GM20000 (cell line): ENCODE data around the gene KRTAP1-5.
"Not testable (repeated sequence)": the region's sequence is repeated elsewhere in the genome, so short reads cannot be mapped to it uniquely, and the experiment has no call there.

ENCODE experiments used
- DNase-seq: peaks from one replicate; pipeline ENCODE4 v3.0.0; 2012; ENCODE audit warnings: low spot score
- CTCF ChIP-seq: IDR thresholded peaks from 2 replicates; pipeline ENCODE4 v1.5.1; 2012; ENCODE audit warnings: mild to moderate bottlenecking, control low read depth; ENCODE audit errors: extremely low read depth, missing control alignments

Gene KRTAP1-5

GRCh38 chr17:41054025-41054424 lies 27.0 kb upstream of the KRTAP1-5 start:
- DNase-seq: no peak
- TF ChIP-seq CTCF: no peak

DNA sequence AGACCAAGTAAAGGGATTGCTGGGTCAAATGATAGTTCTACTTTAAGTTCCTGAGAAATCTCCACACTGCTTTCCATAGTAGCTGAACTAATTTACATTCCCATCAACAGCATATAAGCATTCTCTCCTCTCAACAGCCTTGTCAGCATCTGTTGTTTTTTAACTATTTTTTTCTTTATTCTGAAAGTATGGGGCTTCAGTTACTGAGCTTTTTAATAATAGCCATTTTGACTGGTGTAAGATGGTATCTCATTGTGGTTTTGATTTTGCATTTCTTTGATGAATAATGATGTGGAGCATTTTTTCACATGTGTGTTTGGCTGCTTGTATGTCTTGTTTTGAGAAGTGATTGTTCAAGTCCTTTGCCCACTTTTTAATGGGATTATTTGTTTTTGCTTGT lies 25.6 kb upstream of the KRTAP1-5 start:
- no peak for TF ChIP-seq CTCF
- no peak for DNase-seq

- DNase-seq: no peak
- no peak for TF ChIP-seq CTCF
These were observed 22.1 kb upstream of the KRTAP1-5 start for GRCh38 chr17:41049110-41049509.

GRCh38 chr17:41048441-41048840 lies 21.4 kb upstream of the KRTAP1-5 start:
- TF ChIP-seq CTCF: no peak
- DNase-seq: no peak

GRCh38 chr17:41046735-41047465 lies 19.9 kb upstream of the KRTAP1-5 start, which contains the start of gene KRTAP2-1:
KRTAP2-1 (minus strand) TSS chr17:41047316; CDS start chr17:41047267, 49 bp downstream.
- not testable (repeated sequence) for DNase-seq

- no peak for DNase-seq
- no peak for TF ChIP-seq CTCF
These were observed 15.9 kb upstream of the KRTAP1-5 start for GRCh38 chr17:41042953-41043352.

DNA sequence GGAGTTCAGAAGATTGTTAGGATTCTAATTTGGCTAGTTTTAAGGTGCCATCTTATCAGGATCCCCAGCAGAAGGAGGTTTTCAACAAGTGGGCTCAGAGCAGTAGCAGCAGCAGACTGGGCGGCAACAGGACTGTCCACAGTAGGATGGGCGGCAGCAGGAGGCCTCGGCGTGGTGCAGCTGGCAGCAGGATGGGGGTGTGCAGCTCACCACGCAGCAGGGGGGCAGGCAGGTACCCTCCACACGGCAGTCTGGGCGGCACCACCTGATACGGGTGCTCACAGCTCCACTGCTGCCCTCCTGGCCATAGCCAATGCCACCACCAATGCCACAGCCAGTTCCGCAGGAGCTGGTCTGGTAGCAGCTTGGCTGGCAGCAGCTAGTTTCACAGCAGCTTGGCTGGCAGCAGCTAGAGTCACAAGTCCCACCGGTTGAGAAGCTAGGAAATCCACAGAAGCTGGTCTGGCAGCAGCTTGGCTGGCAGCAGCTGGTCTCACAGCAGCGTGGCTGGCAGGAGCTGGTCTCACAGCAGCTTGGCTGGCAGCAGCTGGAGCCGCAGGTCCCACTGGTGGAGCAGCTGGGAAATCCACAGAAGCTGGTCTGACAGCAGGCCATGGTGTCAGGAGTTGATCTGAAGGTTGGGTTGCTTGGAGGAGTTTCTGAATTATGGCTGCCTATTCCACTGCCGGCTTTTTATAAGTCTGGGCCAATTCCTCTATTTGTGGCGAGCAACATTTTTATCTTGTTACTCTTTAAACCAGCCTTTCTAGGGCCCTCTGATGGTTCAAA lies 14.0 kb upstream of the KRTAP1-5 start, which contains the start of gene KRTAP1-1:
Gene KRTAP1-1, minus strand, starts transcription at position 668 of the 789 bp plus-strand sequence. Its CDS starts 53 bp downstream, at position 615.
- not testable (repeated sequence) for DNase-seq

GRCh38 chr17:41037853-41038350 lies 10.9 kb upstream of the KRTAP1-5 start:
- no peak for DNase-seq
- TF ChIP-seq CTCF: no peak

DNA sequence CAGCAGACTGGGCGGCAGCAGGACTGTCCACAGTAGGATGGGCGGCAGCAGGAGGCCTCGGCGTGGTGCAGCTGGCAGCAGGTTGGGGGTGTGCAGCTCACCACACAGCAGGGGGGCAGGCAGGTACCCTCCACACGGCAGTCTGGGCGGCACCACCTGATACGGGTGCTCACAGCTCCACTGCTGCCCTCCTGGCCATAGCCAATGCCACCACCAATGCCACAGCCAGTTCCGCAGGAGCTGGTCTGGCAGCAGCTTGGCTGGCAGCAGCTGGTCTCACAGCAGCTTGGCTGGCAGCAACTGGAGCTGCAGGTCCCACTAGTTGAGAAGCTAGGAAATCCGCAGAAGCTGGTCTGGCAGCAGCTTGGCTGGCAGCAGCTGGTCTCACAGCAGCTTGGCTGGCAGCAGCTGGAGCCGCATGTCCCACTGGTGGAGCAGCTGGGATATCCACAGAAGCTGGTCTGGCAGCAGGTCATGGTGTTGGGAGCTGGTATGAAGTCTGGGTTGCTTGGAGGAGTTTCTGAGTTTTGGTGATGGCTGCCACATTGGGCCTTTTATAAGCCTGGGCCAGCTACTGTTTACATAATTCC lies 7.4 kb upstream of the KRTAP1-5 start, which contains the start of gene KRTAP1-3:
Gene KRTAP1-3, minus strand, starts transcription at position 529 of the 590 bp plus-strand sequence. Its CDS starts 53 bp downstream, at position 476.
- DNase-seq: not testable (repeated sequence)
